GM23248 (cell line): ENCODE measurements around the gene AGFG2.

Experiments
- EZH2 ChIP-seq: fragments of 200-600 bp; sonication (generic); IDR thresholded peaks from 2 replicates; pipeline ENCODE4 v1.6.1; 2018; ENCODE audit warnings: antibody characterized with exemption, mild to moderate bottlenecking; ENCODE audit not compliant: insufficient read depth, poor library complexity, severe bottlenecking
- EZH2phosphoT487 ChIP-seq: fragments of 200-600 bp; sonication (generic); IDR thresholded peaks from 2 replicates; pipeline ENCODE4 v1.6.1; 2018; ENCODE audit warnings: antibody characterized with exemption, moderate library complexity, mild to moderate bottlenecking, low read depth; ENCODE audit not compliant: insufficient read depth

DNA sequence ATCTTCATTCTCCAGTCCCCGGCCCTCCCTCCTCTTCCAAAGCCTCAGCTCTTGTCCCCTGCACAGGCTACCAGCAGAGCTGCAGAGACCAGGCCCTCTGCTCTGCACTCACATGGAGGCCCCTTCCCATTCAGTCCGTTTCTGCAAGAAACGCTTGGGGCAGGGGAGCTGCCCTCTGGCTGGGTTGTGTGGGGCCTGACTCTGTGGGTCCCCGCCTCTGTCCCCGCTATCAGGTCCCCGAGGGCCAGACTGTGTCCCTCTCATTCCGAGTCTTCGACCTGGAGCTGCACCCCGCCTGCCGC, 64.7 kb downstream of the AGFG2 start:
- TF ChIP-seq EZH2 (no peak), EZH2phosphoT487 (no peak)
